Neuronal stem cell (in vitro differentiated cells): ENCODE data around the gene PTCH1. TPM values are rescaled to one million over a fixed set of nuclear protein-coding genes. Genes with fewer than 3 reads are reported as not detected.

ENCODE experiments used
- DNase-seq: peaks from one replicate; pipeline ENCODE4 v3.0.0-alpha.2; 2013; ENCODE audit warnings: low spot score
- H2AFZ ChIP-seq: one replicate; pipeline ENCODE4 v1.6.1; 2013; ENCODE audit warnings: mild to moderate bottlenecking, low read length, inconsistent platforms
- H2AK5ac ChIP-seq: 2 replicates; pipeline ENCODE4 v1.6.1; 2013; ENCODE audit warnings: low read depth, mild to moderate bottlenecking, inconsistent platforms, low read length, moderate library complexity, mixed read lengths
- H2BK120ac ChIP-seq: 2 replicates; pipeline ENCODE4 v1.6.1; 2013; ENCODE audit warnings: low read depth, mild to moderate bottlenecking, inconsistent platforms, low read length, moderate library complexity, mixed read lengths
- H2BK12ac ChIP-seq: one replicate; pipeline ENCODE4 v1.6.1; 2013; ENCODE audit warnings: low read length, inconsistent platforms
- H2BK15ac ChIP-seq: 2 replicates; pipeline ENCODE4 v1.6.1; 2013; ENCODE audit warnings: mild to moderate bottlenecking, low read length, inconsistent platforms, mixed read lengths
- H2BK5ac ChIP-seq: one replicate; pipeline ENCODE4 v1.6.1; 2013; ENCODE audit warnings: inconsistent platforms, mild to moderate bottlenecking, low read length, moderate library complexity
- H3K14ac ChIP-seq: one replicate; pipeline ENCODE4 v1.6.1; 2013; ENCODE audit warnings: low read length, inconsistent platforms
- H3K18ac ChIP-seq: 2 replicates; pipeline ENCODE4 v1.6.1; 2013; ENCODE audit warnings: low read length, inconsistent platforms
- H3K23ac ChIP-seq: 2 replicates; pipeline ENCODE4 v1.6.1; 2013; ENCODE audit warnings: low read depth, mild to moderate bottlenecking, mixed read lengths, low read length, inconsistent platforms; ENCODE audit not compliant: poor library complexity
- H3K27ac ChIP-seq: replicated peaks from 3 replicates; pipeline ENCODE4 v1.5.1; 2013; ENCODE audit warnings: low read length, inconsistent platforms
- H3K27me3 ChIP-seq, 3 experiments: 2 replicates each; pipeline ENCODE4 v1.6.1; 2013; ENCODE audit warnings: low read length in 3 of 3, mild to moderate bottlenecking in 2 of 3, inconsistent platforms in 1 of 3, low read depth in 1 of 3, mixed read lengths in 1 of 3, moderate library complexity in 1 of 3; ENCODE audit not compliant: control insufficient read depth in 3 of 3, insufficient read depth in 3 of 3
- H3K36me3 ChIP-seq, 2 donors: replicated peaks in 1 of 2; 2 replicates each; pipeline ENCODE4 v1.6.1; 2013; ENCODE audit warnings: low read length in 2 of 2; ENCODE audit not compliant: control insufficient read depth in 2 of 2, insufficient read depth in 2 of 2
- H3K4ac ChIP-seq: 2 replicates; pipeline ENCODE4 v1.6.1; 2013; ENCODE audit warnings: inconsistent platforms, mild to moderate bottlenecking, low read length, moderate library complexity
- H3K4me1 ChIP-seq, 2 donors: 1 replicate in 1 of 2; 2 replicates in 1 of 2; pipeline ENCODE4 v1.6.1; 2013; ENCODE audit warnings: low read length in 2 of 2, low read depth in 1 of 2; ENCODE audit not compliant: control insufficient read depth in 2 of 2, insufficient read depth in 1 of 2
- H3K4me2 ChIP-seq: one replicate; pipeline ENCODE4 v1.6.1; 2013; ENCODE audit warnings: mild to moderate bottlenecking, low read length, inconsistent platforms; ENCODE audit not compliant: insufficient read depth, poor library complexity, severe bottlenecking
- H3K4me3 ChIP-seq, 2 donors: 2 replicates each; pipeline ENCODE4 v1.5.1; 2013; ENCODE audit warnings: low read length in 2 of 2, mild to moderate bottlenecking in 2 of 2, inconsistent platforms in 1 of 2, moderate library complexity in 1 of 2
- H3K79me1 ChIP-seq: one replicate; pipeline ENCODE4 v1.6.1; 2013; ENCODE audit warnings: low read depth, mild to moderate bottlenecking, inconsistent platforms, low read length, moderate library complexity
- H3K9ac ChIP-seq: one replicate; pipeline ENCODE4 v1.6.1; 2013; ENCODE audit warnings: mild to moderate bottlenecking, low read depth, low read length, inconsistent platforms; ENCODE audit not compliant: poor library complexity
- H3K9me3 ChIP-seq, 2 donors: replicated peaks in 1 of 2; 2 replicates each; pipeline versions ENCODE3 to v1.6.1; 2013; ENCODE audit warnings: low read length in 2 of 2, mild to moderate bottlenecking in 2 of 2, inconsistent platforms in 1 of 2, low read depth in 1 of 2, mixed read lengths in 1 of 2, moderate library complexity in 1 of 2; ENCODE audit not compliant: control insufficient read depth in 2 of 2, insufficient read depth in 1 of 2
- H4K8ac ChIP-seq: one replicate; pipeline ENCODE4 v1.6.1; 2013; ENCODE audit warnings: low read depth, mild to moderate bottlenecking, inconsistent platforms, low read length, moderate library complexity
- H4K91ac ChIP-seq: one replicate; pipeline ENCODE4 v1.6.1; 2013; ENCODE audit warnings: low read length, low read depth, mild to moderate bottlenecking, inconsistent platforms; ENCODE audit not compliant: poor library complexity
- WGBS, 2 donors: extraction: QIAGEN DNeasy Blood & Tissue Kit; methylation state at CpG; one replicate each; pipeline ENCODE4 v1.1.7; 2013; ENCODE audit warnings: missing lambda C conversion rate in 2 of 2, mixed read lengths in 1 of 2; ENCODE audit not compliant: insufficient read length in 2 of 2, insufficient replicate concordance in 1 of 2; ENCODE audit errors: extremely low coverage in 2 of 2; 5-methylcytosine and 5-hydroxymethylcytosine counted together
- polyA plus RNA-seq, 2 experiments: library from polyadenylated mRNA; stranded (reverse); fragments of 200-250 nt; gene quantifications; one replicate each; pipeline ENCODE4 v1.2.3, GENCODE V29; 2013

Gene PTCH1
- polyA plus RNA-seq (2013, experiment 1 of 2): 18.4 TPM
- polyA plus RNA-seq (2013, experiment 2 of 2): 18.9 TPM

GRCh38 chr9:95516734-95517558 is at the start of gene PTCH1:
Gene PTCH1 (minus strand): TSS chr9:95516971.
- H3K4me2 ChIP-seq: peak within 1 kb of the TSS; percentile 99
- peaks cover 2 to 10% of the 10 kb centered on the region in 2 donors for H3K9me3 ChIP-seq
- H4K91ac ChIP-seq: no peak within 1 kb of the TSS
- peaks cover 0 to 23% (median 0%) of the 10 kb centered on the region in 3 experiments for H3K27me3 ChIP-seq
- H3K36me3 ChIP-seq: no peaks in the 10 kb centered on the region
- H3K14ac ChIP-seq: no peak within 1 kb of the TSS
- H2AK5ac ChIP-seq: no peak within 1 kb of the TSS
- no peak within 1 kb of the TSS for H2BK120ac ChIP-seq
- H2BK12ac ChIP-seq: no peak within 1 kb of the TSS
- peaks cover 22 to 34% of the 10 kb centered on the region in 2 donors for H3K4me1 ChIP-seq
- H2BK5ac ChIP-seq: no peak within 1 kb of the TSS
- H3K9ac ChIP-seq: peak within 1 kb of the TSS; percentile 84
- H3K18ac ChIP-seq: peak within 1 kb of the TSS; percentile 90
- H3K4me3 ChIP-seq: peak within 1 kb of the TSS; percentile 79 to 83
- no peaks in the 10 kb centered on the region for H3K79me1 ChIP-seq
- WGBS, 2 donors: no CpG with 5 or more reads among the region's 64 CpGs
- H3K27ac ChIP-seq: no peak within 1 kb of the TSS
- no peak within 1 kb of the TSS for H4K8ac ChIP-seq
- peak within 1 kb of the TSS; percentile 88 for H2AFZ ChIP-seq
- no peak within 1 kb of the TSS for H3K4ac ChIP-seq
- no peak for DNase-seq
- no peak within 1 kb of the TSS for H2BK15ac ChIP-seq
- no peak within 1 kb of the TSS for H3K23ac ChIP-seq

- no peak overlapping the region for H3K9ac ChIP-seq
- H4K91ac ChIP-seq: no peak overlapping the region
- H3K79me1 ChIP-seq: peaks cover 4% of the 10 kb centered on the region
- H4K8ac ChIP-seq: no peak overlapping the region
- H2BK5ac ChIP-seq: no peak overlapping the region
- H3K4me3 ChIP-seq: no peak overlapping the region
- WGBS, 2 donors: no CpG with 5 or more reads among the region's 5 CpGs
- H3K18ac ChIP-seq: no peak overlapping the region
- H3K4me2 ChIP-seq: no peak overlapping the region
- H2BK120ac ChIP-seq: no peak overlapping the region
- H3K4me1 ChIP-seq: peaks cover 10 to 21% of the 10 kb centered on the region in 2 donors
- H3K9me3 ChIP-seq: peaks cover 5 to 7% of the 10 kb centered on the region in 2 donors
- H3K36me3 ChIP-seq: no peaks in the 10 kb centered on the region
- H2AFZ ChIP-seq: no peak overlapping the region
- H3K4ac ChIP-seq: no peak overlapping the region
- DNase-seq: no peak
- peak overlapping the region; percentile 15 for H2AK5ac ChIP-seq
- no peaks in the 10 kb centered on the region for H3K27me3 ChIP-seq
- H2BK12ac ChIP-seq: no peak overlapping the region
- no peak overlapping the region for H3K27ac ChIP-seq
- no peak overlapping the region for H3K14ac ChIP-seq
- no peak overlapping the region for H2BK15ac ChIP-seq
- no peak overlapping the region for H3K23ac ChIP-seq
Observed at GRCh38 chr9:95565982-95566381, 49.2 kb upstream of the PTCH1 start.

- Histone ChIP-seq H3K14ac (no peak overlapping the region), H2AFZ (no peak overlapping the region), H3K4me2 (no peak overlapping the region), H4K91ac (no peak overlapping the region), H3K4ac (no peak overlapping the region), H3K9me3 (peaks cover 0 to 3% of the 10 kb centered on the region in 2 donors), H2BK12ac (no peak overlapping the region), H3K18ac (no peak overlapping the region), H3K79me1 (no peaks in the 10 kb centered on the region), H3K27me3 (no peaks in the 10 kb centered on the region), H3K36me3 (no peaks in the 10 kb centered on the region), H3K23ac (no peak overlapping the region), H3K9ac (no peak overlapping the region), H2BK5ac (no peak overlapping the region), H4K8ac (no peak overlapping the region), H2AK5ac (no peak overlapping the region), H2BK15ac (no peak overlapping the region), H3K4me1 (peaks cover 2 to 8% of the 10 kb centered on the region in 2 donors), H2BK120ac (no peak overlapping the region), H3K27ac (no peak overlapping the region), H3K4me3 (no peak overlapping the region)
- WGBS, 2 donors: no CpG with 5 or more reads among the region's 12 CpGs
- DNase-seq: no peak
Observed at GRCh38 chr9:95561913-95562312, 45.1 kb upstream of the PTCH1 start.

- no peaks in the 10 kb centered on the region for H3K79me1 ChIP-seq
- H2AFZ ChIP-seq: no peak overlapping the region
- peaks cover 0 to 13% of the 10 kb centered on the region in 2 donors for H3K4me1 ChIP-seq
- no peak overlapping the region for H3K4ac ChIP-seq
- 100% methylated on average over 10 of the region's 11 CpGs; no CpG with 5 or more reads in 1 of the 2 donors for WGBS, 2 donors
- no peak for DNase-seq
- no peak overlapping the region for H2BK120ac ChIP-seq
- peak overlapping the region; percentile 17 for H3K14ac ChIP-seq
- H4K8ac ChIP-seq: peak overlapping the region; percentile 53
- peak overlapping the region in 1 of 2 donors; percentile 9 for H3K4me3 ChIP-seq
- peak overlapping the region; percentile 16 for H2BK12ac ChIP-seq
- H3K9me3 ChIP-seq: peaks cover 8% of the 10 kb centered on the region in 2 donors
- no peak overlapping the region for H3K18ac ChIP-seq
- H3K9ac ChIP-seq: no peak overlapping the region
- no peak overlapping the region for H2AK5ac ChIP-seq
- H3K4me2 ChIP-seq: no peak overlapping the region
- peaks cover 0 to 16% (median 3%) of the 10 kb centered on the region in 3 experiments for H3K27me3 ChIP-seq
- H2BK15ac ChIP-seq: no peak overlapping the region
- H3K36me3 ChIP-seq: no peaks in the 10 kb centered on the region
- H3K27ac ChIP-seq: no peak overlapping the region
- peak overlapping the region; percentile 58 for H4K91ac ChIP-seq
- no peak overlapping the region for H2BK5ac ChIP-seq
- peak overlapping the region; percentile 29 for H3K23ac ChIP-seq
Observed at GRCh38 chr9:95557142-95557541, 40.4 kb upstream of the PTCH1 start.
